Stimulated activated CD4-positive, alpha-beta T cell treated with anti-CD3 and anti-CD28 coated beads, Interleukin-12 subunit alpha, Interleukin-12 subunit beta, amount 100 ng/mL, for 48 hours (primary cell): ENCODE data around the gene RAB35.
"Not testable (repeated sequence)": the region's sequence is repeated elsewhere in the genome, so short reads cannot be mapped to it uniquely, and the experiment has no call there.

Source experiments
- DNase-seq, 3 donors: peaks; one replicate each; pipeline ENCODE4 v3.0.0-alpha.2; 2020; ENCODE audit warnings: low read depth in 2 of 3, low spot score in 1 of 3

RAB35 gene

DNA sequence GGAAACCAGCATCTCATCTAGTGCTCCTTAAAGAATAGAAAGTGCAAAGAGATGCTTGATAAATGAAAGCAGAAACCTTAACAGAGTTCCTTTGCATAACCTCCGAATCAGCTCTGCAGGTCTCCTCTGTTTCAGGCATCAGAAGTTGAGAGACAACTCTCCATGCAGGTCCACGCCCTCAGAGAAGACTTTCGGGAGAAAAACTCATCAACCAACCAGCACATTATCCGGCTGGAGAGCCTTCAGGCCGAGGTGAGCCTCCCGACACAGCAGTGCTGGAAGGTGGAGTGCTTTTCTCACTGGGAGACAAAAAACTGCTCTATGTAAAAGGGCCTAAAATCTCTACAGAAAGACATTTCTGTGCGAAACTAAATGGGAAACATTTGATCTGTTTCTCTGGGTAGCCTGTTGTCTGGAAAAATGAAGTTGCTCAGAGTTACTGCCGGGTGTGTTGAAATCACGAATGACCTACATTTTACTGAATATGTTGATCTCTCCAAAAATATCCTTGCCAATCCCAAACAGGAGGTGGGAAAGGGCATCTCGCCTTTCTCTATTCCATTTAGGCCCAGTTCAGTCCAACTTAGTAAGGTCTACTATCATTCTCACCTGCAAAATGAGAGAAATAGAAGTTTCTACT, 54.9 kb downstream of the RAB35 start:
- DNase-seq: no peak

- no peak for DNase-seq
Observed at GRCh38 chr12:120060717-120061116, 55.8 kb downstream of the RAB35 start.

- DNase-seq: no peak
Observed at GRCh38 chr12:120060196-120060595, 56.4 kb downstream of the RAB35 start.

GRCh38 chr12:120056739-120057138, 59.8 kb downstream of the RAB35 start:
- no peak for DNase-seq

- no peak for DNase-seq
Observed at GRCh38 chr12:120055231-120056000, 61.1 kb downstream of the RAB35 start.

DNA sequence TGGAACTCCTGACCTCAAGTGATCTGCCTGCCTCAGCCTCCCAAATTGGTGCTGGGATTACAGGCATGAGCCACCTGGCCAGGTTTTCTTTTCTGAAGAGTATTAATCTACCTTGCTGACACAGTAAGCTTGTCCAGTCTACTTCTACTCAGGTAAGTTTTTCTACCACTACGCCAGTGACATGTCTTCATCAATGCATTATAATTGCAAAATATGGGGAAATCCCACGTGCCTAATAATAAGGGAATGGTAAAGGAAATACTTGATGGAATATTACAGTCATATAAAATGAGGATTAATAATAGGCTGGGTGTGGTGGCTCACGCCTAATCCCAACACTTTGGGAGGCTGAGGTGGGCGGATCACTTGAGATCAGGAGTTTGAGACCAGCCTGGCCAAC, 62.3 kb downstream of the RAB35 start:
- no peak for DNase-seq

DNA sequence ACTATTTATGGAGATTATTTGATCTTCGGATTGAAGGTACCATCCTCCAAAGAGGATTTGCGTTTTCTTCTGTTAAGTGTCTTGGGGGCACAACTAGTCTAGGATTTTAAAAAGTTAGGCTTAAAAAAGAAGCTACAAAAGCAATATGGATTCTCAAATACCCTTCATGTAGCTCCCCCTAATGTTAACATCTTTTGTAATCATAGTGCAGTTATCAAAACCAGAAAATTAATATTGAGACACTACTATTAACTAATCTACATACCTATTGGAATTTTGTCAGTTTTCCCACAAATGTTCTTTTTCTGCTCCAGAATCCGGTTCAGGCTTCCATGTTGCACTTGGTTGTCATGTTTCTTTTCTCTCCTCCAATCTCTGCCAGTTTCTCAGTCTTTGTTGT, 65.0 kb downstream of the RAB35 start:
- no peak for DNase-seq

GRCh38 chr12:120049426-120049825, 67.1 kb downstream of the RAB35 start:
- DNase-seq: no peak

DNA sequence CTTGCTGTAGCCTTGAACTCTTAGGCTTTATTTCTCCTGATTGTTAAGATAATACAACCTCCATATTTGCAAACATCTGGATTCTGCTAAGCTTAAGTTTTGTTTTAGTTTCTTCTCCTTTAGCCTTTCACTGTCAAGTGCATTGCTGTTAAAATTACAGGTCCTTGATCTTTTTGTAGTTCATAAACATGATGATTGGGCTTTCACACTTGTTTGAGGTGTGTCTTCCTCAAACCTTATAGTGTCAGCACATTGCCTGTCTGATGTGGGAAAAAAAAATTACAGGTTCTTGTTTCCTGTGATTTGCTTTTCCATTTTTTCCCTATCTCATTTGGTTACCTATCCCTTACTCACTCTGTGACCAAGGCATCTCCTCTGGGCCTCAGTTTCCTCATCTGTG, 68.3 kb downstream of the RAB35 start:
- DNase-seq: no peak

DNA sequence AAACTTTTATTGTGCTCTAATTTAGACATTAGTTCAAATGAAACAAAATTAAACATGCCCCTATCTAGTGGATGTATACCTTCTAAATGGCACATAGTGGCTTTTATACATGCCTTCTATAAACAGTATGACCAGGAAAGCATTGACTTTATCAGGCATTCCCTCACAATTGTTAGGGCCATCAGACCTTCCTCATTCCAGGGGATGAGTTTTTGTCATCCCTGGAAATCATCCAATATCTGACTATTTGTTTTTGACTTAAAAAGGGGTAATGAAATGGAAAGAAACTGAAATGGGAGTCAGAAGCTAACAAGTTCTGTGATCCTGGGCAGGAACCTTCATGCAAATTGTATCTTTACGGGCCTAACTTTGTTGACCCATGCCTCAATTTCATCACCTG, 69.5 kb downstream of the RAB35 start:
- no peak for DNase-seq

DNA sequence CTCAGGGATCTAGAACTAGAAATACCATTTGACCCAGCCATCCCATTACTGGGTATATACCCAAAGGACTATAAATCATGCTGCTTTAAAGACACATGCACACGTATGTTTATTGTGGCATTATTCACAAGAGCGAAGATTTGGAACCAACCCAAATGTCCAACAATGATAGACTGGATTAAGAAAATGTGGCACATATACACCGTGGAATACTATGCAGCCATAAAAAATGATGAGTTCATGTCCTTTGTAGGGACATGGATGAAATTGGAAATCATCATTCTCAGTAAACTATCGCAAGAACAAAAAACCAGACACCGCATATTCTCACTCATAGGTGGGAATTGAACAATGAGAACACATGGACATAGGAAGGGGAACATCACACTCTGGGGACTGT, 71.2 kb downstream of the RAB35 start:
- DNase-seq: not testable (repeated sequence)
